GM19468 (cell line): Measurements from ENCODE around the gene PTPRK.

Source experiments
- ATAC-seq: cut with Tn5 transposase; IDR thresholded peaks from one replicate; pipeline ENCODE4 v1.9.1; 2021; ENCODE audit warnings: mild to moderate bottlenecking, moderate library complexity, moderate number of reproducible peaks; ENCODE audit not compliant: unreplicated experiment; ENCODE audit errors: extremely low read depth

The PTPRK gene

DNA sequence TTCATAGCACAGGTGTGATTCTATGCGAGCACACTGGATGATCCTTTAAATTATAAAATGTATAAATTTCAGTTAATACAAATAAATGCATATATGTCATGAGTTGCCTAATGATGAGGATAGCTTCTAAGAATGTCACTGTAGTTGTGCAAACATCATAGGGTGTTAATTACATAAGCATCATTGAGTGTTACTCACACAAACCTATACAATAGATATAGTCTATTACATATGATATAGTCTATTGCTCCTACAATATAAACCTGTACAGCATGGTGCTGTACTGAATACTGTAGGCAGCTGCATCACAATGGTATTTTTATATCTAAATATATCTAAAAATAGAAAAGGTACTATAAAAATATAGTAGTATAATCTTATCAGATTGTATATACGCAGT lies 159.0 kb downstream of the PTPRK start:
- no peak for ATAC-seq

DNA sequence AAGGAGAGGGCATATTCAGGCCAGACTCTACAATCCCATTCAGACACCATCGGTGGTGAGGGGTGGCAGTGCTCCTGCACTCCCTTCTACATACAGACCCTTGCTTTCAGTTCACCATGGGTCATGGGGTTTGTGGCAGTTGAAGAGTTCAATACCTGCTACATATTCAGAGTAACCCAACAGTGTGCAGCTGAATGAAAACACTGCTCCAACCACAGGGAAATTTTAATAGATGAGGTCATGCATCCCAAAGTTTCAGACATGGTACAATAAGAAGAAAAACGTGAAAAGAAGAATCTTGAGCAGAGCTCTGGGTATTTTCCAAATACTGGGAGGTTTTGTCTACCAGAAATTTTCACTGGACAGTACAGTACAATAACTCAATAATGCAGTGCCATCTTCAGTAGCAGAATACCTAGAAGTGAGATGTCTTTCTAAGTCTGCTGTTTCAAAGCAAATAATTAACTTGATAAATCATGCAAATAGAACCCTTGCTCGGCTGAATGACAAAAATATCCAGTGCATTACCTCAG lies 162.1 kb downstream of the PTPRK start:
- no peak for ATAC-seq

- no peak for ATAC-seq
Measured at GRCh38 chr6:128357392-128358130, 162.8 kb downstream of the PTPRK start.

DNA sequence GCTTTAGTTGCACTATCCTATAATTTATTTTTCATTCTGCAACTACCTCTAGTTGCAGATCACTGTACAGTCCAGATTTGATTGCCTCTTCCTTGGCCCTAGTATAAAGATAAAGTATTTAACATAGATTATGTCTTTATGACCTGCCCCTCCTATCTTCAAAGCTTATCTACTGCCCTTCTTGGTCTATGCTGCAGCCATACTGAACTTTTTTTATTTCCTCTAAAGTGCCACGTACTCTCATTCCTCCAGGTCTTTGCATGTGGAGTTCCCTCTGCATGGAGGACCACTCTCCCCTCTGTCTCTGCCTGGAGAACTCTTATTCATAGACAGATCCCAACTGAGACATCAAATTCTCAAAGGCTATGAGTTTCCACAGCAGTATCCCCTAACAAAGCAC lies 168.0 kb downstream of the PTPRK start:
- no peak for ATAC-seq

DNA sequence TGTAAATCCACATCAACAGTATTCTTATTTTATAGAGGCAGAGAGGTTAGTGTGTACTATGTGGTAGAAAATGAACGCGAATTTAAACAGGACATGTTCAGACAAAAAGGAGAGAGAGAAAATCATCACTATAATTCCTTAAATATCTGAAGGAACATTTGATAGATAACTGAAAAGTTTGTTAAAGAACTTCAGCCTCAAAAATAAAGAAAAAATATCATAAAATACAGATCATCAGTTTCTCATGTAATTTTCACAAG lies 169.2 kb downstream of the PTPRK start:
- ATAC-seq = no peak

GRCh38 chr6:128350416-128351254 lies 169.8 kb downstream of the PTPRK start:
- ATAC-seq = no peak

DNA sequence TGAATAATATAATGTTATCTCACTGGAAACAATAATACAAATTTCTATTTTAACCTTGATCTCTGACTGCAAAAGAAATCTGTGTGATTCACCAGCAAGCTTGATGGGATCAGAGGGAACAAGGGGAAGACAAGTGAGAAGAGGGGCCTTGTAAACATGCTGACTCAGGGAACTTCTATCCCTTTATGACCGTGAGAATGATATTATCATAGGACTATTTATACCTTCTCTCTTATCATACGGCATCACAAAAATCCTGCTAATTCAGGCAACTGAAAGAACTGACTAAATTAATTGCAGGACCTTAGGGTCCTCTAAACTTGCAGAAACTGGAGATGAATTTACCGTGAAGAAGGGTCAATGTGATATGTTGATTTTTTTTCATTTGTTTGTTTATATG lies 173.3 kb downstream of the PTPRK start:
- ATAC-seq = no peak

DNA sequence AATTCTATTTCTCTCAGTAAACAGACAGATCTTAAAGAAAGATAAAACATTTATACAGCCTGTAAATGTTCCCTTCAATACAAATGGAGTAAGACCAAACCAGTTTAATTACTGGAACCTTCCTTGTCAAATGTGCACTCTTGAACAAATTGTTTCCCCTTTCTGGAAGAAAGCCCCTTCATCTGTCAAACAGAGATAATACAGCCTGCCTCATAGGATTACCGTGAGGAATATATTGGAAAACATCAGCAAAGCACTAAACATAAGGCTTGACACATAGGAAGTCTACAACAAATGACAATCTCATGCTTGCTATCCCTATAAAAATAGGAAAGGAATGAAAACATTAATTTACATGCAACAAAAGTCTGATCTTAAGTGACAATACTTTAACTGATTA lies 173.8 kb downstream of the PTPRK start:
- ATAC-seq = no peak

DNA sequence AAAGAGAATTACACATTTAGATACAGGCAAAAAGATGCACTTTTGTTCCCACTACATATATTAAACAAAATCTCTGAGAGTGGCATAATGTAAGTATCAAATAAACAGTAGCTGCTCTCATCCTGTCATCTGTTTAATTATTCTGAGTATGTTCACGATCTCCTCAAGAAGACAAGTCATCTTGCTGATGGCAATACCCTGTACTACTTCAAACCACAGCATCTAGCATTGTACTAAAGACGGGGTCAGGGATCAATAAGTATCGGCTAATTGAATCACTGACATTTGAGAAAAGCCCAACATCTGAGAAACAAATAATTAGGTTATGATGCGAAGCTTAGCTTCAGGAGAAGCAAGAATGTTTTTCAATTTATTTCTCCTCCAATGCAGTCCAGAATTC lies 175.1 kb downstream of the PTPRK start:
- no peak for ATAC-seq

DNA sequence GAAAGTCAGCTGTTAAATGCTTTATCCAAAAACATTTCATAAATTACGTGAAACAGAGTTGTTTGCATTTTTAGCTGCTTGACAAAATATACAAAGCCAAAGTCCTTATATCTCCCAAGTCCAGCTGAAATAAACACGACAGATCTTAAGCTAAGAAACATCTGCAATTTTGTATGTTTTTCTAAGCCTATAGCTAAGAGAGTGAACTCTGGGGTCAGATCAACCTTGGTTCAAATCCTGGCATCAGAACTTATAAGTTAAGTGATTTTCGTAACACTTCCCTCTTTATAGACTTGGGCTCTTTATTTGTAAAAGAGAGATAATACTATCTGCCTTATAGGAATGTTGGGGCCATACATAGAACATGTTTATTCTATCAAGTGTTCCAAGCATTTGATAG lies 176.7 kb downstream of the PTPRK start:
- no peak for ATAC-seq

- ATAC-seq = no peak
Measured at GRCh38 chr6:128339635-128340450, 180.6 kb downstream of the PTPRK start.

DNA sequence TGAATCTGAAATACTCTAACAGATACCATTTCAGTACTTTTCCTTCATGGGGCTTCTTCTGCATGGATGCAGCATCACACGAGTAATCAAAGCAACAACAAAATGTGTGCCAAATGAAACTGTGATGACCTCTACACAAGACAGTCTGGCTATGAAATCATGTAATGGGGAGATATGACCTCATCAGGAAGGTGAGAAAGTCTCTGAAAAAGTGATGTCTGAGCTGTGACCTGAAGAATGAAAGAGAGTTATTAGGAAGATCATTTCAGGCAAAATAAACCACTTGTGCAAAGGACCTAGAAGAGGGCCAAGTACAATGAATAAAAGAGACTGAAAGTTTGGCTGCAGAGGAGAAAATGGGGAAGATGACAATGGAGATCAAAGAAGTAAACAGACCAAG lies 182.8 kb downstream of the PTPRK start:
- ATAC-seq = no peak

DNA sequence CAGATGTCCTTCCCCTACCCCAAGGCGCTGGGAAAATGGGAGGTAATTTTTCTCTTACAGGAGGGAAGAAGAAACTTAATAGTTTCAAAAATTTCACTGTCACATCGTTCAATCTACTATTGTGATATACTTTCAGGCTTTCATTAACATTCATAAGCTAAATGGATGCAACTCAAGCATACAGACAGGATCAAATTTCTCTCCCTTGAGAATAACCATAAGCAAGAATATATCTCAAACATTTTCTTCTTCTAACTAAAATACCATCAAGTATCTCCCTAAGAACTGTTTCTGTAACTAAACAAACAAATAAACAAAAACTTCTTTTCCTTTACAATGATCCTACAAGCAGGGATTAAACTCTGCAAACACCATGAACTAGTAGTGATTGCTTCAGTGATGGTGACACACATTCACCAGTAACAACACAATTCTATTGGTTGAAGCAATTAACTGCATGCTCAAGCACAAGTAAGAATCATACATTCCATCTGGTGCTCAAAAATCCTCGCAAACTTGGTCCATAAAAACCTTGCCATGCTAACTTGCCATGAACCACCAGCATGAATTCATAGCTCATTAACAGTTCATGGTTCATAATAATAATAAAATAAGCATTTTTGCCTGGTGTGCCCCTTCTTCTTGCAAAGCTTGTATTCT lies 183.8 kb downstream of the PTPRK start:
- ATAC-seq = no peak

GRCh38 chr6:128335963-128336362 lies 184.4 kb downstream of the PTPRK start:
- ATAC-seq = no peak

DNA sequence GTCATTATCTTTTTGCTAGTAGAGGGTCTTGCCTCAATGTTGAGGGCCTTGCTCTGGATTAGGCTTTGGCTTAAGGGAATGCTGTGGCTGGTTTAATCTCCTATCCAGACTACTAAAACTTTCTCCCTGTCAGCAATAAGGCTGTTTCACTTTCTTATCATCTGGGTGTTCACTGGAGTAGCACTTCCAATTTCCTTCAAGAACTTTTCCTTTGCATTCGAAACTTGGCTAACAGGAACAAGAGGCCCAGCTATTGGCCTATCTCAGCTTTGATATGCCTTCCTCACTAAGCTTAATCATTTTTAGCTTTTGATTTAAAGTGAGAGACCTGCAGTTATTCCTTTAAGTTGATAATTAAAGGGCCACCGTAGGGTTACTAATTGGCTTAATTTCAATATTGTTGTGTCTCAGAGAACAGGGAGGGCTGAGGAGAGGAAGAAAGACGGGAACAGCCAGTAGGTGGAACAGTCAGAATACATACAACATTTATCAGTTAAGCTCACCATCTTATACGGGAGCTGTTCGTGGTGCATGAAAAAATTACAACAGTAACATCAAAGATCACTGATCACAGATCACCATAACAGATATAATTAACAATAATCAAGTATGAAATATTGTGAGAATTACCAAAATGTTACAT lies 186.7 kb downstream of the PTPRK start:
- no peak for ATAC-seq

- peak; percentile 50 for ATAC-seq
Measured at GRCh38 chr6:128327890-128328289, 192.5 kb downstream of the PTPRK start.

- ATAC-seq = no peak
Measured at GRCh38 chr6:128323011-128323410, 197.4 kb downstream of the PTPRK start.

- ATAC-seq = no peak
Measured at GRCh38 chr6:128319946-128320345, 200.5 kb downstream of the PTPRK start.

GRCh38 chr6:128319157-128319556 lies 201.2 kb downstream of the PTPRK start:
- no peak for ATAC-seq
